A673 (cell line): Measurements from ENCODE around the gene HOXA6. TPM values are rescaled to one million over a fixed set of nuclear protein-coding genes. Genes with fewer than 3 reads are reported as not detected.

ENCODE experiments used
- BruUV-seq: library from RNA; stranded (reverse); fragments of 400-500 nt; replicated peaks from 2 replicates; lab custom pipeline; 2021; lab: Mats Ljungman, UMichigan
- CTCF ChIA-PET: fragments of 300-600 bp; sonication (Branson Sonifier 250); formaldehyde crosslinking; loops from one replicate; lab custom pipeline; 2022; ENCODE audit warnings: antibody characterized with exemption; lab: Charles Lee
- POLR2A ChIA-PET: fragments of 300-600 bp; sonication (Branson Sonifier 250); formaldehyde crosslinking; loops from one replicate; lab custom pipeline; 2022; ENCODE audit warnings: antibody characterized with exemption; ENCODE audit not compliant: low non-redundant PET; lab: Charles Lee
- DNase-seq: peaks from one replicate; pipeline ENCODE4 v3.0.0-alpha.2; 2015; ENCODE audit warnings: low spot score
- H3K27ac ChIP-seq: fragments of 200-600 bp; sonication (generic); 2 replicates; pipeline ENCODE4 v1.5.1; 2016; ENCODE audit warnings: mixed run types, low read depth, mild to moderate bottlenecking, mixed read lengths, antibody characterized with exemption, low read length; ENCODE audit not compliant: poor library complexity, severe bottlenecking
- H3K27me3 ChIP-seq: fragments of 200-600 bp; sonication (generic); replicated peaks from 2 replicates; pipeline ENCODE4 v1.6.1; 2017; ENCODE audit warnings: mixed run types, low read depth, mild to moderate bottlenecking, mixed read lengths, antibody characterized with exemption, low read length; ENCODE audit not compliant: insufficient read depth, poor library complexity
- H3K36me3 ChIP-seq: fragments of 200-600 bp; sonication (generic); 2 replicates; pipeline ENCODE4 v1.6.1; 2016; ENCODE audit warnings: mixed run types, mild to moderate bottlenecking, mixed read lengths, antibody characterized with exemption, low read length; ENCODE audit not compliant: insufficient read depth, poor library complexity, severe bottlenecking
- H3K4me1 ChIP-seq: fragments of 200-600 bp; sonication (generic); 2 replicates; pipeline ENCODE4 v1.6.1; 2017; ENCODE audit warnings: mixed run types, mild to moderate bottlenecking, mixed read lengths, antibody characterized with exemption, low read length; ENCODE audit not compliant: insufficient read depth, poor library complexity, severe bottlenecking
- H3K4me3 ChIP-seq: fragments of 200-600 bp; sonication (generic); 2 replicates; pipeline ENCODE4 v1.5.1; 2016; ENCODE audit warnings: low read depth, mixed run types, mild to moderate bottlenecking, mixed read lengths, low read length; ENCODE audit not compliant: poor library complexity, severe bottlenecking
- H3K9me3 ChIP-seq: fragments of 200-600 bp; sonication (generic); 2 replicates; pipeline ENCODE4 v1.6.1; 2016; ENCODE audit warnings: mixed run types, low read depth, mild to moderate bottlenecking, mixed read lengths, antibody characterized with exemption, low read length; ENCODE audit not compliant: poor library complexity, severe bottlenecking
- EZH2 ChIP-seq: fragments of 200-600 bp; sonication (generic); IDR thresholded peaks from 2 replicates; pipeline ENCODE4 v1.6.1; 2017; ENCODE audit warnings: borderline replicate concordance, low read depth, mild to moderate bottlenecking, mixed read lengths, antibody characterized with exemption, low read length; ENCODE audit not compliant: poor library complexity, severe bottlenecking
- intact Hi-C: fragments of 100-400 bp; cut with micrococcal nuclease; formaldehyde crosslinking; loops from one replicate; pipeline ENCODE4 v1.10.0; 2022; ENCODE audit not compliant: unreplicated experiment
- total RNA-seq: library from RNA; stranded (reverse); gene quantifications from 2 replicates; pipeline ENCODE4 v1.2.3, GENCODE V29; 2021
- TF ChIP-seq, protein P1 (sequence below): fragments of 300-800, 200-600 bp; sonication (generic); conservative IDR thresholded peaks from 2 replicates; pipeline ENCODE4 v1.5.1; 2017; ENCODE audit warnings: low read depth, mild to moderate bottlenecking, antibody characterized with exemption, low read length, moderate library complexity, mixed read lengths

Gene HOXA6
- total RNA-seq, 1 experiment from 2014 or later, result not detected

DNA sequence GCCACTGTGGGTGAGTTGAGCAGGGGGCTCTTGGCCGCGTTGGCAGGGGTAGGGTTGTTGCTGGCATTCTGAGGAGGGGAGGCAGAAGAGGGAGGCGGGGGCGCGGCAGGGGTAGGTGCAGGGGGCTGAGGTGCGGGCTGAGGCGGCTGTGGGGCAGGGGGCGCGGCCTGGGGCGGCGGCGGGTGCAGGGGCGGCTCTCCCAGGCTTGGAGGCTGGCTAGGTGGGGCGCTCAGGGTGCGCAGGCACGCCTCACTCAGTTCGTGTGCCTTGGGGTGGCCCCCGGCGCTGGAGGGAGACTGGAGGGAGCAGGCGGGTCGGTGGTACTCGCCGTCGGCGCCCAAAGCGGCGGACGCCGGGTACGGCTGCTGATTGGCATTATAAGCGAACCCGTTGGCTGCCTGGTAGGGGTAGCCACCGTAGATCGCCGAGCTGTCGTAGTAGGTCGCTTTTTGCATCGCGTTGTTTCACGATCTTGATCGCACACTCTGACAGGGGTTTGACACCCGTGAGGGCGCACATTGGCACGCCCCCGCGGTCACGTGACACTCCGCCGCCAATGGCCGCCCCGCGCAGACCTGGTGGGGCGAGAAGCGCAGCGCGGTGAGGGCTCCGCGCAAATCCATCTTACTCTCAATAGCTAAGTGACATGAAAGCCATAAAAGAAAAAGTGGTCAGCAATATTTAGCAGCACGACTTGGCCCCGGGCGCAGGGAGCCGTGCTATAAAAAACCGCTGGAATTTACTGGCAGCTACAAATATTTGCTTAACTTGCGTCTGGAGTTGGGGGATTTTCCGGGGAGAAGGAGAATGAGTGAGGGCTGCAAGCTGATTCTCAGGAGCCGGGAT, 37.2 kb downstream of the HOXA6 start:
- POLR2A ChIA-PET, result no interaction called here
- H3K4me1 ChIP-seq, result no peaks in the 10 kb centered on the region
- intact Hi-C loops, result no loop called here

DNA sequence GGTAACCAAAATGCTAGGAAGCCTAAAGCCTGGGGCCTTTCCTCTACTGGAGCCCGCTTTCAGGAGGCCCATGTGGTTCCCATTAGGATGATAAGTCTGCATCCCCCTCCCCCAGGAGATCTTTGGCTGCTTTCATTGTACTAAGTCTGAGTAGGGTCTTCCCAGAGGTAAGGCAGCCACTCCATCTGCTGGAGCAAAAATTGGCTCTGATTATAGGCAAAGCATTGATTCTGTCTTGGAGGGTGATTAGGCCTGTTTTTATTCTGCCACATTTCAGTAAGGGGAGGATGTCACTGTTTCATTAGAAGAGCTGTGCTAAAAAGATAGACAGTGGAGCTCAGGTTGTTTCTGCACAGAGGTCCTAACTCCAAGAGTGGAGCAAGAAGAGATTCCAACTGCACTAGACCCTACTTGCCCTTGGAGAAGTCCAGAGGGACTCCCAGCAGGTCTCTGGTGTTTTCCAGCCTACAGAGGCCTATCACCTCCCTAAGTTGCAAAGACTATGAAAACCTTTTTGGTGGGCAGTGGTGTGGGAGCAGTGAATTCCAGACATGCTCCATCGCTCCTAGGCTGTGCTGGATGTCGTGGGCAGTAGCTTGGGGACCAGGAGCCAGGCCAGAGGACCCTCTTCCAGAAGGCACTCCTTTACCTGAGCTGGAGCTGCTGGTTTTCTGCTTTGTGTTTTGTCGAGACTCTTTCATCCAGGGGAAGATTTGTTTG, 37.9 kb downstream of the HOXA6 start:
- ChIA-PET POLR2A (no interaction called here), CTCF (no interaction called here)
- H3K4me3 ChIP-seq, result no peak overlapping the region
- BruUV-seq, result no TSS peak
- no peak for DNase-seq
- no peaks in the 10 kb centered on the region for H3K4me1 ChIP-seq
- no peak for TF ChIP-seq EZH2
- TF ChIP-seq, protein P1, sequence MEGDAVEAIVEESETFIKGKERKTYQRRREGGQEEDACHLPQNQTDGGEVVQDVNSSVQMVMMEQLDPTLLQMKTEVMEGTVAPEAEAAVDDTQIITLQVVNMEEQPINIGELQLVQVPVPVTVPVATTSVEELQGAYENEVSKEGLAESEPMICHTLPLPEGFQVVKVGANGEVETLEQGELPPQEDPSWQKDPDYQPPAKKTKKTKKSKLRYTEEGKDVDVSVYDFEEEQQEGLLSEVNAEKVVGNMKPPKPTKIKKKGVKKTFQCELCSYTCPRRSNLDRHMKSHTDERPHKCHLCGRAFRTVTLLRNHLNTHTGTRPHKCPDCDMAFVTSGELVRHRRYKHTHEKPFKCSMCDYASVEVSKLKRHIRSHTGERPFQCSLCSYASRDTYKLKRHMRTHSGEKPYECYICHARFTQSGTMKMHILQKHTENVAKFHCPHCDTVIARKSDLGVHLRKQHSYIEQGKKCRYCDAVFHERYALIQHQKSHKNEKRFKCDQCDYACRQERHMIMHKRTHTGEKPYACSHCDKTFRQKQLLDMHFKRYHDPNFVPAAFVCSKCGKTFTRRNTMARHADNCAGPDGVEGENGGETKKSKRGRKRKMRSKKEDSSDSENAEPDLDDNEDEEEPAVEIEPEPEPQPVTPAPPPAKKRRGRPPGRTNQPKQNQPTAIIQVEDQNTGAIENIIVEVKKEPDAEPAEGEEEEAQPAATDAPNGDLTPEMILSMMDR, result no peak
- H3K27ac ChIP-seq, result no peak overlapping the region
- no peaks in the 10 kb centered on the region for H3K9me3 ChIP-seq
- H3K27me3 ChIP-seq, result peaks cover 97% of the 10 kb centered on the region
- intact Hi-C loops, result no loop called here
- H3K36me3 ChIP-seq, result no peaks in the 10 kb centered on the region

More for the DNA sequence above, 37.2 kb downstream of the HOXA6 start:
- CTCF ChIA-PET, result no interaction called here
- TF ChIP-seq, protein P1, result no peak
- TF ChIP-seq EZH2, result no peak
- Histone ChIP-seq H3K9me3 (no peaks in the 10 kb centered on the region), H3K27ac (no peak overlapping the region), H3K4me3 (no peak overlapping the region), H3K27me3 (peaks cover 97% of the 10 kb centered on the region), H3K36me3 (no peaks in the 10 kb centered on the region)
- BruUV-seq, result no TSS peak
- no peak for DNase-seq

DNA sequence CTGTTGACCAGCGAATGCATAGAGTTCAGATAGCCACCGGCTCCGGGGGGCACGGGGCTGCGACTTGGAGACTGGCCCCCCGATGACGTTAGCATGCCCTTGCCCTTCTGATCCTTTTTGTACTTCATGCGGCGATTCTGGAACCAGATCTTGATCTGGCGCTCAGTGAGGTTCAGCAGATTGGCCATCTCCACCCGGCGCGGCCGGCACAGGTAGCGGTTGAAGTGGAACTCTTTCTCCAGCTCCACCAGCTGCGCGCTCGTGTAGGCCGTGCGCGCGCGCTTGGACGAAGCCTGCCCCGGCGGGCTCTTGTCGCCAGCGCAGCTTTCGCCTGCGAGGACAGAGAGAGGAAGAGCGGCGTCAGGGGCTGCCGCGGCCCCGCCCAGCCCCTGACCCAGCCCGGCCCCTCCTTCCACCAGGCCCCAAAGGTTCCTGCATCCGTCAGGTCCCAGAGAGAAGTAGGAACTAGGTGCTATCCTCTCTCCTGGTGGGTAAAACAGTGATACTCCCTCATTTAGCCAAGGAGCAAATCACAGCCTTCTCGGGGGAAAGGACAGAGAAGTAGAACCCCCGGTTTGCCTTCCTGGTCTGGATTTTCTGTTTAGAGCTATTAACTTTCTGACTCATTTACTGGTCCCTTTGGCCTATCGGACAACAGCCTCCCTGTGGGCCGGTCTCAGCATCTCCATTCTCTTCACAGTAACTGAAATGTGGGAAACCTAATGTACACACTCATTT, 39.0 kb downstream of the HOXA6 start:
- peak; percentile 35 for TF ChIP-seq EZH2
- TF ChIP-seq, protein P1, result no peak
- H3K4me1 ChIP-seq, result no peaks in the 10 kb centered on the region
- ChIA-PET POLR2A (no interaction called here), CTCF (no interaction called here)
- intact Hi-C loops, result no loop called here
- H3K27ac ChIP-seq, result no peak overlapping the region
- peaks cover 100% of the 10 kb centered on the region for H3K27me3 ChIP-seq
- no peaks in the 10 kb centered on the region for H3K9me3 ChIP-seq
- H3K4me3 ChIP-seq, result no peak overlapping the region
- BruUV-seq, result no TSS peak
- H3K36me3 ChIP-seq, result no peaks in the 10 kb centered on the region
- DNase-seq, result no peak
